ENCODE data around the gene NUTM2E.
"Not testable (repeated sequence)": the region's sequence is repeated elsewhere in the genome, so short reads cannot be mapped to it uniquely, and the experiment has no call there.

NUTM2E gene

GRCh38 chr10:79826496-79827215 lies at the start of gene NUTM2E:
TSS of gene NUTM2E (plus strand) at chr10:79826739. CDS start at chr10:79841741, 15,002 bp downstream.
- peak; percentile 80 for DNase-seq (ENCODE audit: low spot score)

GRCh38 chr10:79777997-79778396 lies 48.5 kb upstream of the NUTM2E start:
- not testable (repeated sequence) for DNase-seq (ENCODE audit: low spot score)

- peak; percentile 92 for DNase-seq (ENCODE audit: low spot score)
Observed at GRCh38 chr10:79779310-79779938, 47.1 kb upstream of the NUTM2E start.

GRCh38 chr10:79779992-79780391 lies 46.5 kb upstream of the NUTM2E start:
- peak; percentile 14 for DNase-seq (ENCODE audit: low spot score)

GRCh38 chr10:79781584-79781983 lies 45.0 kb upstream of the NUTM2E start:
- DNase-seq (ENCODE audit: low spot score), result not testable (repeated sequence)

GRCh38 chr10:79787455-79787952 lies 39.0 kb upstream of the NUTM2E start:
- DNase-seq (ENCODE audit: low spot score), result not testable (repeated sequence)

GRCh38 chr10:79789351-79789750 lies 37.2 kb upstream of the NUTM2E start:
- DNase-seq (ENCODE audit: low spot score), result not testable (repeated sequence)

GRCh38 chr10:79791906-79792517 lies 34.5 kb upstream of the NUTM2E start:
- not testable (repeated sequence) for DNase-seq (ENCODE audit: low spot score)

- DNase-seq (ENCODE audit: low spot score), result not testable (repeated sequence)
Observed at GRCh38 chr10:79799337-79799736, 27.2 kb upstream of the NUTM2E start.

- not testable (repeated sequence) for DNase-seq (ENCODE audit: low spot score)
Observed at GRCh38 chr10:79805857-79806256, 20.7 kb upstream of the NUTM2E start.

GRCh38 chr10:79811895-79812294 lies 14.6 kb upstream of the NUTM2E start:
- DNase-seq (ENCODE audit: low spot score), result not testable (repeated sequence)

- not testable (repeated sequence) for DNase-seq (ENCODE audit: low spot score)
Observed at GRCh38 chr10:79816290-79816689, 10.2 kb upstream of the NUTM2E start.

GRCh38 chr10:79823387-79823786 lies 3.2 kb upstream of the NUTM2E start:
- not testable (repeated sequence) for DNase-seq (ENCODE audit: low spot score)

GRCh38 chr10:79825587-79826011 lies 940 bp upstream of the NUTM2E start:
- DNase-seq (ENCODE audit: low spot score), result not testable (repeated sequence)

- peak; percentile 29 for DNase-seq (ENCODE audit: low spot score)
Observed at GRCh38 chr10:79826131-79826495, 426 bp upstream of the NUTM2E start.

- not testable (repeated sequence) for DNase-seq (ENCODE audit: low spot score)
Observed at GRCh38 chr10:79833833-79834232, 7.3 kb downstream of the NUTM2E start.

GRCh38 chr10:79835891-79836290 lies 9.4 kb downstream of the NUTM2E start:
- DNase-seq (ENCODE audit: low spot score), result not testable (repeated sequence)

GRCh38 chr10:79836891-79837290 lies 10.4 kb downstream of the NUTM2E start:
- not testable (repeated sequence) for DNase-seq (ENCODE audit: low spot score)

GRCh38 chr10:79838441-79838840 lies 11.9 kb downstream of the NUTM2E start:
- DNase-seq (ENCODE audit: low spot score), result not testable (repeated sequence)

- not testable (repeated sequence) for DNase-seq (ENCODE audit: low spot score)
Observed at GRCh38 chr10:79853191-79853854, 26.8 kb downstream of the NUTM2E start.

GRCh38 chr10:79862269-79862668 lies 35.7 kb downstream of the NUTM2E start:
- DNase-seq (ENCODE audit: low spot score), result not testable (repeated sequence)

- DNase-seq (ENCODE audit: low spot score), result not testable (repeated sequence)
Observed at GRCh38 chr10:79862803-79863202, 36.3 kb downstream of the NUTM2E start.
